Mesenchymal stem cell (in vitro differentiated cells and primary cell): ENCODE measurements around the gene NSUN5. TPM values are rescaled to one million over a fixed set of nuclear protein-coding genes. Genes with fewer than 3 reads are reported as not detected.
"Not testable (repeated sequence)": the region's sequence is repeated elsewhere in the genome, so short reads cannot be mapped to it uniquely, and the experiment has no call there.

Experiments
- DNase-seq: peaks from one replicate; pipeline ENCODE4 v3.0.0-alpha.2; 2013
- H2AFZ ChIP-seq: one replicate; pipeline ENCODE4 v1.6.1; 2013; ENCODE audit warnings: low read depth, mild to moderate bottlenecking, control low read depth, inconsistent platforms, low read length, moderate library complexity
- H2AK5ac ChIP-seq: 2 replicates; pipeline ENCODE4 v1.6.1; 2013; ENCODE audit warnings: low read length, moderate library complexity, mild to moderate bottlenecking, inconsistent platforms; ENCODE audit not compliant: severe bottlenecking
- H2BK120ac ChIP-seq: one replicate; pipeline ENCODE4 v1.6.1; 2013; ENCODE audit warnings: low read depth, mild to moderate bottlenecking, inconsistent platforms, low read length, moderate library complexity
- H2BK12ac ChIP-seq, 2 experiments: one replicate each; pipeline ENCODE4 v1.6.1; 2013; ENCODE audit warnings: inconsistent platforms in 2 of 2, low read length in 2 of 2, mild to moderate bottlenecking in 2 of 2, moderate library complexity in 2 of 2, control low read depth in 1 of 2
- H2BK15ac ChIP-seq: one replicate; pipeline ENCODE4 v1.6.1; 2013; ENCODE audit warnings: mild to moderate bottlenecking, low read depth, inconsistent platforms; ENCODE audit not compliant: poor library complexity, severe bottlenecking
- H2BK5ac ChIP-seq: 2 replicates; pipeline ENCODE4 v1.6.1; 2013; ENCODE audit warnings: low read depth, mild to moderate bottlenecking, low read length, control low read depth, inconsistent platforms; ENCODE audit not compliant: poor library complexity, severe bottlenecking
- H3K14ac ChIP-seq, 2 experiments: one replicate each; pipeline ENCODE4 v1.6.1; 2013; ENCODE audit warnings: inconsistent platforms in 2 of 2, low read length in 2 of 2, control low read depth in 1 of 2, mild to moderate bottlenecking in 1 of 2, moderate library complexity in 1 of 2
- H3K18ac ChIP-seq, 2 experiments: one replicate each; pipeline ENCODE4 v1.6.1; 2013; ENCODE audit warnings: inconsistent platforms in 2 of 2, low read length in 2 of 2, control low read depth in 1 of 2, low read depth in 1 of 2, mild to moderate bottlenecking in 1 of 2
- H3K23ac ChIP-seq, 2 experiments: one replicate each; pipeline ENCODE4 v1.6.1; 2013; ENCODE audit warnings: inconsistent platforms in 2 of 2, low read length in 2 of 2, mild to moderate bottlenecking in 2 of 2, moderate library complexity in 2 of 2, control low read depth in 1 of 2
- H3K27ac ChIP-seq: 2 replicates; pipeline ENCODE4 v1.5.1; 2013; ENCODE audit warnings: mild to moderate bottlenecking, moderate library complexity, low read length, control low read depth, inconsistent platforms; ENCODE audit not compliant: poor library complexity, severe bottlenecking
- H3K27me3 ChIP-seq, 2 experiments: 2 replicates each; pipeline versions ENCODE4 v1.6.1 to v1.7.0; 2013; ENCODE audit warnings: low read length in 2 of 2, mild to moderate bottlenecking in 2 of 2, moderate library complexity in 2 of 2, control low read depth in 1 of 2, inconsistent platforms in 1 of 2; ENCODE audit not compliant: control insufficient read depth in 1 of 2, insufficient read depth in 1 of 2
- H3K36me3 ChIP-seq, 2 experiments: 2 replicates each; pipeline versions ENCODE4 v1.6.1 to v1.7.0; 2013; ENCODE audit warnings: low read length in 2 of 2, control low read depth in 1 of 2, inconsistent platforms in 1 of 2, low read depth in 1 of 2, mild to moderate bottlenecking in 1 of 2; ENCODE audit not compliant: insufficient read depth in 2 of 2, control insufficient read depth in 1 of 2
- H3K4ac ChIP-seq, 2 experiments: one replicate each; pipeline ENCODE4 v1.6.1; 2013; ENCODE audit warnings: inconsistent platforms in 2 of 2, low read length in 2 of 2, mild to moderate bottlenecking in 2 of 2, moderate library complexity in 2 of 2, control low read depth in 1 of 2, low read depth in 1 of 2
- H3K4me1 ChIP-seq: 2 replicates; pipeline ENCODE4 v1.6.1; 2013; ENCODE audit warnings: low read depth, low read length, control low read depth; ENCODE audit not compliant: control insufficient read depth, insufficient read depth
- H3K4me2 ChIP-seq: 2 replicates; pipeline ENCODE4 v1.6.1; 2013; ENCODE audit warnings: low read length, mild to moderate bottlenecking, inconsistent platforms; ENCODE audit not compliant: poor library complexity, severe bottlenecking
- H3K4me3 ChIP-seq, 2 experiments: 2 replicates each; pipeline versions ENCODE4 v1.5.1 to v1.7.0; 2013; ENCODE audit warnings: low read length in 2 of 2, mild to moderate bottlenecking in 2 of 2, control low read depth in 1 of 2, low read depth in 1 of 2; ENCODE audit not compliant: insufficient read depth in 1 of 2
- H3K79me1 ChIP-seq: replicated peaks from 2 replicates; pipeline ENCODE4 v1.6.1; 2013; ENCODE audit warnings: mild to moderate bottlenecking, control low read depth, low read length, inconsistent platforms; ENCODE audit not compliant: poor library complexity, severe bottlenecking
- H3K9ac ChIP-seq: 2 replicates; pipeline ENCODE4 v1.7.0; 2013; ENCODE audit warnings: mild to moderate bottlenecking, low read length, moderate library complexity
- H3K9me3 ChIP-seq: 2 replicates; pipeline ENCODE4 v1.7.0; 2013; ENCODE audit warnings: mild to moderate bottlenecking, low read length; ENCODE audit not compliant: control insufficient read depth
- H4K8ac ChIP-seq: one replicate; pipeline ENCODE4 v1.6.1; 2013; ENCODE audit warnings: inconsistent platforms, mild to moderate bottlenecking, low read length, moderate library complexity
- H4K91ac ChIP-seq: one replicate; pipeline ENCODE4 v1.6.1; 2013; ENCODE audit warnings: mild to moderate bottlenecking, low read length, inconsistent platforms
- WGBS: methylation state at CpG from one replicate; pipeline ENCODE4 v1.1.7; 2013; ENCODE audit warnings: mixed read lengths; 5-methylcytosine and 5-hydroxymethylcytosine counted together
- small RNA-seq: library from polyadenylated mRNA; stranded (forward); fragments of <200 nt; extraction: miRNeasy Mini kit (QIAGEN cat#:217004); gene quantifications from one replicate; pipeline ENCODE3, GENCODE V24; 2013; ENCODE audit warnings: low read depth

NSUN5 gene

GRCh38 chr7:73267813-73268212 lies 40.8 kb downstream of the NSUN5 start:
- H3K36me3 ChIP-seq, H2BK12ac ChIP-seq, H3K27ac ChIP-seq, H3K23ac ChIP-seq, H2AK5ac ChIP-seq, H4K91ac ChIP-seq, H3K9ac ChIP-seq, H3K9me3 ChIP-seq, H3K14ac ChIP-seq, H2BK15ac ChIP-seq, H2BK120ac ChIP-seq, H3K4ac ChIP-seq, H3K27me3 ChIP-seq, H2AFZ ChIP-seq, H3K4me1 ChIP-seq, H3K4me2 ChIP-seq, H2BK5ac ChIP-seq, H3K79me1 ChIP-seq, H3K18ac ChIP-seq, H3K4me3 ChIP-seq, H4K8ac ChIP-seq, DNase-seq: not testable (repeated sequence)
- WGBS = 94% methylated on average over 2 of the region's 4 CpGs

GRCh38 chr7:73266719-73267368 lies 41.8 kb downstream of the NSUN5 start:
- H3K9me3 ChIP-seq, H4K91ac ChIP-seq, H3K4me1 ChIP-seq, H2AK5ac ChIP-seq, H3K9ac ChIP-seq, H2BK5ac ChIP-seq, H2BK120ac ChIP-seq, H3K4me2 ChIP-seq, H2AFZ ChIP-seq, DNase-seq, H2BK12ac ChIP-seq, H2BK15ac ChIP-seq, H3K23ac ChIP-seq, H3K79me1 ChIP-seq, H3K14ac ChIP-seq, H3K4me3 ChIP-seq, H4K8ac ChIP-seq, H3K27me3 ChIP-seq, H3K36me3 ChIP-seq, H3K18ac ChIP-seq, H3K27ac ChIP-seq, H3K4ac ChIP-seq: not testable (repeated sequence)
- no CpG with 5 or more reads among the region's 22 CpGs for WGBS

- H3K27ac ChIP-seq, H3K4ac ChIP-seq, H3K9ac ChIP-seq, H3K4me3 ChIP-seq, H3K79me1 ChIP-seq, H4K91ac ChIP-seq, DNase-seq, H4K8ac ChIP-seq, H2BK120ac ChIP-seq, H2AFZ ChIP-seq, H3K36me3 ChIP-seq, H2BK5ac ChIP-seq, H3K14ac ChIP-seq, H3K23ac ChIP-seq, H3K4me2 ChIP-seq, H2BK15ac ChIP-seq, H3K9me3 ChIP-seq, H2BK12ac ChIP-seq, H3K18ac ChIP-seq, H2AK5ac ChIP-seq, H3K27me3 ChIP-seq, H3K4me1 ChIP-seq: not testable (repeated sequence)
- WGBS = no CpG with 5 or more reads among the region's 2 CpGs
Measured at GRCh38 chr7:73262416-73262815, 46.2 kb downstream of the NSUN5 start.

Small RNAs within 50 kb of the gene (small RNA-seq; reads per million reads assigned to genes)
- gene RNU6-1080P = not detected
